ENCODE results near the gene PARVA.
A peak's percentile ranks its signal among the peaks of the same experiment; 100 is the strongest.

PARVA gene

DNA sequence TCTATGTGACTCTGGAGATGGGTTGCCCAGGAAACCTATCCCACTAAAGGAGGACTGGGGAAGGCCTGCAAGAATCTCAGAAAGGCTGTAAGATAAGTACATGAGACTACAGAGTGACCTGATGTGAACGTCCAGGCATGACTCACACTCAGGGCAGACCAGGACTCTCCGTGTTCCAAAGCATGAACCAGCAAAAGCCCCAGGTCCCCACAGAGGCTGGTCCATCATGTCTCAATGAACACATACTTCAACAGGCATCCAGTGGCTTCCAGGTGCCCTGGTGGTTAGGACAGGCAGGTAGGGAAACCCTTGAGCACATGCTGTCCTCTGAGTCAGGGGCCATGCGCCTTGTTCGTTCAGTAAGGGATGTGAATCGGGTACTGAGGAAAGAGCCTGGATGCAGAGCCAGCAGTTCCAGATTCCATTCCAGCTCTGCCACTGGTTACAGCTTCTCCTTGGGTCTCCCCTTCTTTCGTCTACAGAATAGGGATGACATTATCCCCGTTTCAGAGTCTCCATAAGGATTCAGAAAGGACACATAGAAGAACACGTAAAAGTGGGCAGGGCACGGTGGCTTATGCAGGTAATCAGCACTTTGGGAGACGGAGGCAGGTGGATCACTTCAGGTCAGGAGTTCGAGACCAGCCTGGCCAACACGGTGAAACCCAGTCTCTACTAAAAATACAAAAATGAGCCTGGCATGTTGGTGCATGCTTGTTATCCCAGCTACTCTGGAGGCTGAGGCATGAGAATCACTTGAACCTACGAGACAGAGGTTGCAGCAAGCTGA is 167.8 kb downstream of the PARVA start:
- H3K4me3 ChIP-seq (ENCODE audit: low read depth, low read length): no peak overlapping the region
- TF ChIP-seq, protein P1, sequence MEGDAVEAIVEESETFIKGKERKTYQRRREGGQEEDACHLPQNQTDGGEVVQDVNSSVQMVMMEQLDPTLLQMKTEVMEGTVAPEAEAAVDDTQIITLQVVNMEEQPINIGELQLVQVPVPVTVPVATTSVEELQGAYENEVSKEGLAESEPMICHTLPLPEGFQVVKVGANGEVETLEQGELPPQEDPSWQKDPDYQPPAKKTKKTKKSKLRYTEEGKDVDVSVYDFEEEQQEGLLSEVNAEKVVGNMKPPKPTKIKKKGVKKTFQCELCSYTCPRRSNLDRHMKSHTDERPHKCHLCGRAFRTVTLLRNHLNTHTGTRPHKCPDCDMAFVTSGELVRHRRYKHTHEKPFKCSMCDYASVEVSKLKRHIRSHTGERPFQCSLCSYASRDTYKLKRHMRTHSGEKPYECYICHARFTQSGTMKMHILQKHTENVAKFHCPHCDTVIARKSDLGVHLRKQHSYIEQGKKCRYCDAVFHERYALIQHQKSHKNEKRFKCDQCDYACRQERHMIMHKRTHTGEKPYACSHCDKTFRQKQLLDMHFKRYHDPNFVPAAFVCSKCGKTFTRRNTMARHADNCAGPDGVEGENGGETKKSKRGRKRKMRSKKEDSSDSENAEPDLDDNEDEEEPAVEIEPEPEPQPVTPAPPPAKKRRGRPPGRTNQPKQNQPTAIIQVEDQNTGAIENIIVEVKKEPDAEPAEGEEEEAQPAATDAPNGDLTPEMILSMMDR (conservative IDR thresholded peaks at IDR 0.05; ENCODE audit: low read depth, low read length): no peak
- peak; percentile 34 for DNase-seq (ENCODE audit: low read depth)

DNA sequence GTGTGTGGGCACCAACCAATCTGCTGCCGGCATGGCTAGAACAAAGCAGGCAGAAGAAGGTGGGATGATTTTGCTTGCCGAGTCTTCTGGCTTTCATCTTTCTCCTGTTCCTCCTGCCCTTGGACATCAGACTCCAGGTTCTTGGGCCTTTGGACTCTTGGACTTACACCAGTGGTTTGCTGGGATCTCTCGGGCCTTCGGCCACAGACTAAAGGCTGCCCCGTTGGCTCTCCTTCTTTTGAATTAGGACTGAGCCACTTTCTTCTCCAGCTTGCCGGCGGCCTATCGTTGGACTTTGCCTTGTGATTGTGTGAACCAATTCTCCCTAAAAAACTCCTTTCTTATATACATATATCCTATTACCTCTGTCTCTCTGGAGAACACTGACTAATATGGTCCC is 168.8 kb downstream of the PARVA start:
- DNase-seq (ENCODE audit: low read depth): no peak
- TF ChIP-seq, protein P1 (conservative IDR thresholded peaks at IDR 0.05; ENCODE audit: low read depth, low read length): no peak
- no peak overlapping the region for H3K4me3 ChIP-seq (ENCODE audit: low read depth, low read length)

DNA sequence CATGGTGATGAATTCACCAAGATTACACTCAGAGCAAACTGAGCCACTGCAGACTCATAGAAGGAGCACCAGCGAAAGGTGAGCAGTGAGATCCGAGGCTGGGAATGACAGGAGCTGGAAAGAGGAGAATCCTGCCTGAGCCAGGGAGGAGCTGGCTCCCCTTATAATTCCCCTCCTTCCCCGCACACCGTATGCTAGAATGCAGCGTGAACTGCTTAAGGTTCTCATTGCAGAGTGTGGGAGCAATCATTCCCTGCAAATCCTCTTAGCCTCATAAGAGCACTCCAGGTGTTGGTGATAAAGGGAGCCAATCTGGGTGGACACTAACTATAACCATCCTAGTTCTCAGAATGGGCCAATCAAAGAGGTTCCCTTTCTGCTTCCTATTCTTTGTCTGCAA is 169.3 kb downstream of the PARVA start:
- no peak for DNase-seq (ENCODE audit: low read depth)
- no peak overlapping the region for H3K4me3 ChIP-seq (ENCODE audit: low read depth, low read length)
- TF ChIP-seq, protein P1 (conservative IDR thresholded peaks at IDR 0.05; ENCODE audit: low read depth, low read length): no peak

GRCh38 chr11:12547953-12548650 is 170.7 kb downstream of the PARVA start:
- TF ChIP-seq, protein P1 (conservative IDR thresholded peaks at IDR 0.05; ENCODE audit: low read depth, low read length): no peak
- H3K4me3 ChIP-seq (ENCODE audit: low read depth, low read length): no peak overlapping the region
- peak; percentile 38 for DNase-seq (ENCODE audit: low read depth)

- TF ChIP-seq, protein P1 (conservative IDR thresholded peaks at IDR 0.05; ENCODE audit: low read depth, low read length): no peak
- no peak overlapping the region for H3K4me3 ChIP-seq (ENCODE audit: low read depth, low read length)
These were observed 175.3 kb downstream of the PARVA start for GRCh38 chr11:12552692-12553091.

DNA sequence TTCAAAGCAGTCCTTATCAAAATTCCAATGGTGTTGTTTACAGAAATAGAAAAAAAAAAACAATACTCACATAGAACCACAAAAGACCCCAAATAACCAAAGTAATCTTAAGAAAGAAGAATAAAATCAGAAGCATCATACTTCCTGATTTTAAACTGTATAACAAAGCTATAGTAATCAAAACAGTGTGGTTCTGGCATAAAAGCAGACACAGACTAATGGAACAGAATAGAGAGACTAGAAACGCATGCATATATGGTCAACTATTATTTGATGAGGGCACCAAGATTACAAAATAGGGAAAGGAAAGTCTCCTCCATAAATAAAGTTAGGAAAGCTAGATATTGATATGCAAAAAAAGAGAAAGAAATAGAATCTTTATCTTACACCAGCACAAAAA is 176.8 kb downstream of the PARVA start:
- no peak for DNase-seq (ENCODE audit: low read depth)
- TF ChIP-seq, protein P1 (conservative IDR thresholded peaks at IDR 0.05; ENCODE audit: low read depth, low read length): no peak
- H3K4me3 ChIP-seq (ENCODE audit: low read depth, low read length): no peak overlapping the region

More at GRCh38 chr11:12552692-12553091, 175.3 kb downstream of the PARVA start:
- DNase-seq (ENCODE audit: low read depth): peak; percentile 96
